Activated T-helper 17 cell treated with anti-CD3 and anti-CD28 coated beads, Interleukin-2, amount 50 U/mL, for 72 hours (primary cell): ENCODE data around the gene ARHGAP5. TPM values are rescaled to one million over a fixed set of nuclear protein-coding genes. Genes with fewer than 3 reads are reported as not detected.

Source experiments
- ATAC-seq: fragments of 150-1000 bp; cut with Tn5 transposase; replicated peaks from 2 replicates; pipeline ENCODE4 v1.10.0; 2021; ENCODE audit warnings: mild to moderate bottlenecking, moderate library complexity
- H3K27ac Mint-ChIP-seq: one replicate; pipeline ENCODE4 v1.8.0; 2022; ENCODE audit warnings: mixed read lengths
- H3K27me3 Mint-ChIP-seq: one replicate; pipeline ENCODE4 v1.8.0; 2022; ENCODE audit warnings: mixed read lengths
- H3K36me3 Mint-ChIP-seq: one replicate; pipeline ENCODE4 v1.8.0; 2022; ENCODE audit warnings: low read depth, mild to moderate bottlenecking, mixed read lengths
- H3K4me1 Mint-ChIP-seq: one replicate; pipeline ENCODE4 v1.8.0; 2022; ENCODE audit warnings: mixed read lengths
- H3K4me3 Mint-ChIP-seq: one replicate; pipeline ENCODE4 v1.8.0; 2022; ENCODE audit warnings: mild to moderate bottlenecking, mixed read lengths
- H3K9me3 Mint-ChIP-seq: one replicate; pipeline ENCODE4 v1.8.0; 2022; ENCODE audit warnings: mixed read lengths
- total RNA-seq, 2 donors: library from RNA; stranded (reverse); gene quantifications; one replicate each; pipeline ENCODE4 v1.2.3, GENCODE V29; 2022

Gene ARHGAP5, protein sequence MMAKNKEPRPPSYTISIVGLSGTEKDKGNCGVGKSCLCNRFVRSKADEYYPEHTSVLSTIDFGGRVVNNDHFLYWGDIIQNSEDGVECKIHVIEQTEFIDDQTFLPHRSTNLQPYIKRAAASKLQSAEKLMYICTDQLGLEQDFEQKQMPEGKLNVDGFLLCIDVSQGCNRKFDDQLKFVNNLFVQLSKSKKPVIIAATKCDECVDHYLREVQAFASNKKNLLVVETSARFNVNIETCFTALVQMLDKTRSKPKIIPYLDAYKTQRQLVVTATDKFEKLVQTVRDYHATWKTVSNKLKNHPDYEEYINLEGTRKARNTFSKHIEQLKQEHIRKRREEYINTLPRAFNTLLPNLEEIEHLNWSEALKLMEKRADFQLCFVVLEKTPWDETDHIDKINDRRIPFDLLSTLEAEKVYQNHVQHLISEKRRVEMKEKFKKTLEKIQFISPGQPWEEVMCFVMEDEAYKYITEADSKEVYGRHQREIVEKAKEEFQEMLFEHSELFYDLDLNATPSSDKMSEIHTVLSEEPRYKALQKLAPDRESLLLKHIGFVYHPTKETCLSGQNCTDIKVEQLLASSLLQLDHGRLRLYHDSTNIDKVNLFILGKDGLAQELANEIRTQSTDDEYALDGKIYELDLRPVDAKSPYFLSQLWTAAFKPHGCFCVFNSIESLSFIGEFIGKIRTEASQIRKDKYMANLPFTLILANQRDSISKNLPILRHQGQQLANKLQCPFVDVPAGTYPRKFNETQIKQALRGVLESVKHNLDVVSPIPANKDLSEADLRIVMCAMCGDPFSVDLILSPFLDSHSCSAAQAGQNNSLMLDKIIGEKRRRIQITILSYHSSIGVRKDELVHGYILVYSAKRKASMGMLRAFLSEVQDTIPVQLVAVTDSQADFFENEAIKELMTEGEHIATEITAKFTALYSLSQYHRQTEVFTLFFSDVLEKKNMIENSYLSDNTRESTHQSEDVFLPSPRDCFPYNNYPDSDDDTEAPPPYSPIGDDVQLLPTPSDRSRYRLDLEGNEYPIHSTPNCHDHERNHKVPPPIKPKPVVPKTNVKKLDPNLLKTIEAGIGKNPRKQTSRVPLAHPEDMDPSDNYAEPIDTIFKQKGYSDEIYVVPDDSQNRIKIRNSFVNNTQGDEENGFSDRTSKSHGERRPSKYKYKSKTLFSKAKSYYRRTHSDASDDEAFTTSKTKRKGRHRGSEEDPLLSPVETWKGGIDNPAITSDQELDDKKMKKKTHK (N-terminal part only)
- total RNA-seq = 10 to 100 TPM; 27.5 to 55.7 TPM

DNA sequence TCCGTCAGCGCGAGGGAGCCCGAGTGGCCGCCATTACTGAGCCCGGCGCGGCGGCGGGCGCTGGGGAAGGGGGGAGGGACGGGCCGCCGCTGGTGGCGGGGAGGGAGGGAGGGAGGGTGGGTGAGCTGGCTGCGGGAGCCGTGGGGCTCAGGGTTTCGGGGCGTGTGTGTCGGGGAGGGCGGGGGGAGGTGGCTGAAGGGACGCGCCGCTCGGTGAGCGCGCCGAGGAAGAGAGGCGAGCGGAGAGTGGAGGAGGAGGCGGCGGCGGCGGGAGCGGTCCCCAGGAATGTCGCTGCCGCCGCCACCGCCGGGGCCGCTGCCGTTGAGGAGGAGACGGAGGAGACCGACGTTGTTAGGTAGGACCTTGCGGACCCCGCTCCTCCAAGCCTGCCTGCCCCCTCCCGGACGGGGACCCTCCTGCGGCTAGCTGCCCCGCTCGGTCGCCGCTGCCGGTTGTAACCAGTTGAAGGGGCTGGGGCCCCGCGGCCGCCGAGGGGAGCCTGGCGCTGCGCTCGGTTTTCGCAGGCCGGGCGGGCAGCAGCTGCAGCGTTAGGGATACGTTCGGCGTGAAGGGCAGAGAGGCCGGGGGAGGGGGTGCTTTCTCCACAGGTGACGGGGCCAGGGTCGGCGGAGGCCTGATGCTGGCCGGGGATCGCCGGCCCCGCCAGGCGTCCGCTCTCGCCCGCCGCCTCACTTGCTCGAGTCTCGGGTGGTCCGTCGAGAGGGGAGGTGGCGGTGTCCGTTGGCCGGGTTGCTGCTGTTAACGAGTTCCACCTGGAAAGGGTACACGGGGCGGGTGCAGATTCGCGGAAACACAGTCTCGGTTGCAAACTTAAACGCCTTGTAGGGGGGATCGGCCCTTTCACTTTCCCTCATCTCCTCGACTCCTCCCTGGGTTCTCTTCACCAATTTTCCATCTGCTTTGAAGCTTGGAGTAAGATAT, at the start of gene ARHGAP5:
TSS of gene ARHGAP5 (plus strand) at position 224 of the 942 bp plus-strand sequence. CDS start 13,366 bp downstream, outside the sequence.
- ATAC-seq = peak; percentile 33

GRCh38 chr14:32028599-32028998, 48.5 kb upstream of the ARHGAP5 start:
- H3K9me3 Mint-ChIP-seq = no peaks in the 10 kb centered on the region
- no peak overlapping the region for H3K4me3 Mint-ChIP-seq
- peaks cover 6% of the 10 kb centered on the region for H3K27me3 Mint-ChIP-seq
- H3K4me1 Mint-ChIP-seq = no peaks in the 10 kb centered on the region
- no peak overlapping the region for H3K27ac Mint-ChIP-seq
- no peaks in the 10 kb centered on the region for H3K36me3 Mint-ChIP-seq
- no peak for ATAC-seq

More for the DNA sequence above, at the start of gene ARHGAP5:
- Mint-ChIP-seq H3K4me1 (peaks cover 32% of the 10 kb centered on the region), H3K36me3 (peaks cover 21% of the 10 kb centered on the region), H3K27ac (peak within 1 kb of the TSS; percentile 93), H3K4me3 (peak within 1 kb of the TSS; percentile 92), H3K9me3 (no peaks in the 10 kb centered on the region), H3K27me3 (no peaks in the 10 kb centered on the region)

GRCh38 chr14:32033543-32033942, 43.6 kb upstream of the ARHGAP5 start:
- ATAC-seq = no peak
- H3K27me3 Mint-ChIP-seq = no peaks in the 10 kb centered on the region
- H3K36me3 Mint-ChIP-seq = no peaks in the 10 kb centered on the region
- H3K4me1 Mint-ChIP-seq = no peaks in the 10 kb centered on the region
- no peak overlapping the region for H3K4me3 Mint-ChIP-seq
- H3K9me3 Mint-ChIP-seq = no peaks in the 10 kb centered on the region
- no peak overlapping the region for H3K27ac Mint-ChIP-seq

DNA sequence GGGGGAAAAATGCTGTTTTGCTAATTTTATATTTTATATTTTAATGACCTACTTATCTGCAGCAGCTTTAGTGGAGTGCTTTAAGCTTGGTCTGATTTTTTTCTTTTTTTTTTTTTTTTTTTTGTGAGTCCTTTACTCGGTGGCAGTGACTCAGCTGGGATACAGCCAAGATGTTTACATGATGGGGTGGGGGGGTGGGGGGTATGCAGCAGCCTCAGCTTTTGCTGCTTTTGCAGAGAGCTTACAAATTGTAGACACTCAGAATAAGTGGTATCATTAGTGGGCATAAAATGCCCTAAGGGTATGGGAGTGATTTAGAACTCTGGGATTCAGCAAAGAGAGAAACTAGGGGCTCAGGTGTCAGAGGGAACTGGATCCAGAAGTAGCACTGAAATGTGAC, 38.2 kb upstream of the ARHGAP5 start:
- Mint-ChIP-seq H3K4me1 (no peaks in the 10 kb centered on the region), H3K27me3 (peaks cover 3% of the 10 kb centered on the region), H3K36me3 (no peaks in the 10 kb centered on the region), H3K4me3 (no peak overlapping the region), H3K9me3 (no peaks in the 10 kb centered on the region), H3K27ac (no peak overlapping the region)
- no peak for ATAC-seq

GRCh38 chr14:32039401-32040030, 37.6 kb upstream of the ARHGAP5 start:
- H3K36me3 Mint-ChIP-seq = no peaks in the 10 kb centered on the region
- H3K27ac Mint-ChIP-seq = no peak overlapping the region
- H3K9me3 Mint-ChIP-seq = no peaks in the 10 kb centered on the region

DNA sequence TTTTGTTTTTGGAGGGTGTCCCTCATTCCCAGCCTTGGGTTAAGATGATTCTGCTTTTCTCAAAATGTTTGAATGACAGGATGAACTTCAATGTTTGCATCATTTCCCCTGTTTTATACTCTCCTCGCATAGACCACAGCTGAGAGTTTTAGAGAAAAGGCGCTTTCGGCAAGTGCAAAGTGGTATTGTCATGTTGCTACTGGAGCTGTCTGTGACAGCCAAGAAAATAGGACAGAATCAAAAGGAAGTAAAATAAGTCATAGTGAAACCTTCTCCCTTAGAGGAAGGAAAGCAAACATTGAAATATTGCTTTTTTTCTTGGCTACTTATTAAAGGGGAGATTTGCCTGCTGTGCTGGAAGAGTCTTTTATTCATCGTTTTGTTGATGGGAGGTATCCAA, 33.5 kb upstream of the ARHGAP5 start:
- H3K27ac Mint-ChIP-seq = no peak overlapping the region
- H3K27me3 Mint-ChIP-seq = peaks cover 3% of the 10 kb centered on the region
- no peaks in the 10 kb centered on the region for H3K4me1 Mint-ChIP-seq
- no peaks in the 10 kb centered on the region for H3K9me3 Mint-ChIP-seq
- ATAC-seq = peak; percentile 39
- H3K4me3 Mint-ChIP-seq = no peak overlapping the region
- H3K36me3 Mint-ChIP-seq = no peaks in the 10 kb centered on the region

More at GRCh38 chr14:32039401-32040030, 37.6 kb upstream of the ARHGAP5 start:
- H3K4me1 Mint-ChIP-seq = no peaks in the 10 kb centered on the region
- H3K27me3 Mint-ChIP-seq = peaks cover 3% of the 10 kb centered on the region
- no peak overlapping the region for H3K4me3 Mint-ChIP-seq
- ATAC-seq = no peak

- H3K9me3 Mint-ChIP-seq = no peaks in the 10 kb centered on the region
- ATAC-seq = no peak
- H3K27ac Mint-ChIP-seq = no peak overlapping the region
- peaks cover 3% of the 10 kb centered on the region for H3K27me3 Mint-ChIP-seq
- H3K4me1 Mint-ChIP-seq = no peaks in the 10 kb centered on the region
- H3K4me3 Mint-ChIP-seq = no peak overlapping the region
- H3K36me3 Mint-ChIP-seq = no peaks in the 10 kb centered on the region
Measured at GRCh38 chr14:32044454-32044853, 32.6 kb upstream of the ARHGAP5 start.

GRCh38 chr14:32047791-32048190, 29.3 kb upstream of the ARHGAP5 start:
- H3K4me3 Mint-ChIP-seq = no peak overlapping the region
- H3K4me1 Mint-ChIP-seq = no peaks in the 10 kb centered on the region
- no peak overlapping the region for H3K27ac Mint-ChIP-seq
- no peak for ATAC-seq
- no peaks in the 10 kb centered on the region for H3K9me3 Mint-ChIP-seq
- H3K36me3 Mint-ChIP-seq = no peaks in the 10 kb centered on the region
- no peaks in the 10 kb centered on the region for H3K27me3 Mint-ChIP-seq

DNA sequence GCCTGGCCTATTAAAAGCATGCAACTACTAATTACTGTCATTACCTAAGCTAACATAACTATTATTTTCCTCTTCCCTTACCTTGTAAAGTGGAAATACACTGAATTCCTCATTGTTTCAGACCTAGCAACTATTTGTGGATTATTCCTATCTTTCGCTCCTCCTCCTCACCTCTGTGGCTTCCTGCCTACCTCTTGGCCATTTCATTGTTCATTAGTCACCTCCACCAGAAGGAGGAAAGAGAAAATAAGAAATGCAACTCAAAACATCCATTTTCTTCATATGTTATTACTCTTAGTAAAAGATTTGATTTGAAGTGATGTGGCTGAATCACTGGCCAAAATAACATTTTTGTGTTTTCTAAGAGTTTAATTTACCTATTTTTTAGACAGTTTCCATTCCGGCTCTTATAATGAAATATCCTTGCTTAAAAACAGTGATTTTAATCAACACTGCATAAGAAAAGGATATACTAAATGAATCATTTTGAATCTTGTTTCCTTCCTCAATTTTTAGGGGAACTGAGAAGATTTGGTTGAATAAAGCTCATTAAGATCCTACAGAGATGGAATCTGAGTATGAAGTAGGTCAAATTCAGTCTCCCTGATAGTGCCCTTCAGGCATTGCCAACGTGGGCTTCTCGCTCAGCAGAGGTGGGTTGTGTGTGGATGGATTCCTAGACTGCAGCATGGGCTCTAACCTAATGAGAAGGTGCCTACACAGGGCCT, 27.6 kb upstream of the ARHGAP5 start:
- Mint-ChIP-seq H3K9me3 (no peaks in the 10 kb centered on the region), H3K4me1 (no peaks in the 10 kb centered on the region), H3K36me3 (no peaks in the 10 kb centered on the region), H3K27me3 (no peaks in the 10 kb centered on the region), H3K27ac (no peak overlapping the region), H3K4me3 (no peak overlapping the region)
- no peak for ATAC-seq

DNA sequence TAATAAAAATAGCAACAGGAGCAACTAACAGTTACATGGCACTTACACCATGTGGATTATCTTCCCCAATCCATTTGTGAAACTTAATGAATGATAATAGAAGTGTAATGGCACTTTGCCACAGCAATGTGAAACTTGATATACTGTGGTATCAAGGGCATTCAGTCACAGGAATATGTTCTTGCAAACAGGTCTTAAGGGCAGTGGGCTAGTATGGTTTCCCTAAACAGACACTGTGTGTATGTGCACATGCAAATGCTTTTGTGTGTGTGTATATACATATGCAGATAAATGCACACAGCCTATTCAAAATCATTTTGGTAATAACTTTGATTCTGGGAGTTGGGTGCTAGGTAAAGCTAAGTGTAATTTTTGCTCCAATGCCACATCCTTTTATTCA, 26.2 kb upstream of the ARHGAP5 start:
- Mint-ChIP-seq H3K27me3 (no peaks in the 10 kb centered on the region), H3K9me3 (no peaks in the 10 kb centered on the region), H3K27ac (no peak overlapping the region), H3K4me1 (no peaks in the 10 kb centered on the region), H3K4me3 (no peak overlapping the region), H3K36me3 (no peaks in the 10 kb centered on the region)
- ATAC-seq = no peak

- Mint-ChIP-seq H3K4me3 (no peak overlapping the region), H3K4me1 (no peaks in the 10 kb centered on the region), H3K9me3 (no peaks in the 10 kb centered on the region), H3K27ac (no peak overlapping the region), H3K27me3 (no peaks in the 10 kb centered on the region), H3K36me3 (no peaks in the 10 kb centered on the region)
- no peak for ATAC-seq
Measured at GRCh38 chr14:32054536-32054935, 22.6 kb upstream of the ARHGAP5 start.

GRCh38 chr14:32055175-32055574, 21.9 kb upstream of the ARHGAP5 start:
- Mint-ChIP-seq H3K36me3 (no peaks in the 10 kb centered on the region), H3K27ac (no peak overlapping the region), H3K4me3 (no peak overlapping the region), H3K4me1 (no peaks in the 10 kb centered on the region), H3K9me3 (no peaks in the 10 kb centered on the region), H3K27me3 (no peaks in the 10 kb centered on the region)
- ATAC-seq = no peak

GRCh38 chr14:32059702-32060101, 17.4 kb upstream of the ARHGAP5 start:
- Mint-ChIP-seq H3K27ac (no peak overlapping the region), H3K4me1 (no peaks in the 10 kb centered on the region), H3K4me3 (no peak overlapping the region), H3K9me3 (no peaks in the 10 kb centered on the region), H3K27me3 (peaks cover 3% of the 10 kb centered on the region), H3K36me3 (no peaks in the 10 kb centered on the region)
- no peak for ATAC-seq
